OCI-M2 (cell line): ENCODE results near the gene STMN3.
"Not testable (repeated sequence)": the region's sequence is repeated elsewhere in the genome, so short reads cannot be mapped to it uniquely, and the experiment has no call there.

Experiments
- DNase-seq: peaks from one replicate; lab custom pipeline; 2025; ENCODE audit not compliant: unreplicated experiment; lab: John Stamatoyannopoulos, UW

Gene STMN3

DNA sequence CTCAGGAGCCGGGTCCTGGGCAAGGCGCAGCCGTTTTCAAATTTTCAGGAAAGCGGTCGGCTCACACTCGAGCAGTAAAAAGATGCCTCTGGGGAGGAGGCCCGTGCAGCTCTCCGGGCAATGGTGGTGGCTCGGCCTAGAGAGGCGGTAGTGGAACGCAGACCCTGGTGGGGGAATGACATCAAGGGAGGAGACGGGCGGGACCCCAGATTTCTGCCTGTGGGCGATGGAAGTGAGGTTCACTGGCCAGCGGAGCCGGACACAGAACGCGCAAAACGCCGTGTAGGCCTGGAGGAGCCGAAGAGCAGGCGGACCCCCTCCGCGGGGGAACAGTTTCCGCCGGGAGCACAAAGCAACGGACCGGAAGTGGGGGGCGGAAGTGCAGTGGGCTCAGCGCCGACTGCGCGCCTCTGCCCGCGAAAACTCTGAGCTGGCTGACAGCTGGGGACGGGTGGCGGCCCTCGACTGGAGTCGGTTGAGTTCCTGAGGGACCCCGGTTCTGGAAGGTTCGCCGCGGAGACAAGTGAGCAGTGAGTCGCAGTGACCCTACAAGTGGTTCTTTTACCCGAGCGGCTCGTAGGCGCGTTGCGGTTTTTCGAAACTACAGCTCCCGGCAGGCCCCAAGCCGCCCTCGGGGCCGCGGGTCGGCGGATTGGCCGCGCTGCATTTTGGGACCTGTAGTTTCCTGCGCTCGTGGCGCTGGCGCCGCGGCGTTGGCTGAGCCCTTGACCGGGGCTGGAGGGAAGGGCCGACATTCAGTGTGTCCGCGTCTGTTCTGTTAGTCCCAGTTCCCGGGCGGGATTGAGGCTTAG lies 4.9 kb upstream of the STMN3 start, which contains the start of gene RTEL1:
TSS of gene RTEL1 (plus strand) at position 376 of the 812 bp plus-strand sequence. CDS start 1,091 bp downstream, outside the sequence.
- peak; percentile 95 for DNase-seq

DNA sequence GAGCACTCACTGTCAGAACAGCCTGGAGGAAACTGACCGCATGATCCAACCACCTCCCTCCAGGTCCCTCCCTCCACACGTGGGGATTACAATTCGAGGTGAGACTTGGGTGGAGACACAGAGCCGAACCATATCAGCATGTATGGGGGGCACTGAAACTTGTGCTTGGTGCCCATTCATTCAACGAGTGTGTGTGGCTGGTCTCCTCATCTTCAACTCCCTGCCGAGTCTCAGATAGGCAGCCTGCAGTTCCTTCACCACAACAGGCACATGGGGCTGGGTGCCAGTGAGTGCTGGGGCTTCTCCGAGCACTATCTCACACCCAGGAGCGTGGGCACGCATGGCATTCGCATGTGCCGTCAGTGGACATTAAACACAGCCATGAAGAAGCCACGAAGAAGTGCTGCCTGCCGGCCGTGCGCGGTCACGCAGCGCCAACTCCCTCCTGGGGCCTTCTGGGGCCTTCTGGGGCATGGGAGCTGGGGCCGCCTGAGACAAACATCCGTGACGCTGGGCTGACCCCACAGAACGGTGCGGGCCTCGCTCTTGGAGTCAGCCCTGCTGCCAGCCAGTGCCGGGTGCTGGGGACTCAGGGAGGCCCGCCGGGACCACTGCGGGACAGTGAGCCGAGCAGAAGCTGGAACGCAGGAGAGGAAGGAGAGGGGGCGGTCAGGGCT lies 4.2 kb upstream of the STMN3 start:
- no peak for DNase-seq

DNA sequence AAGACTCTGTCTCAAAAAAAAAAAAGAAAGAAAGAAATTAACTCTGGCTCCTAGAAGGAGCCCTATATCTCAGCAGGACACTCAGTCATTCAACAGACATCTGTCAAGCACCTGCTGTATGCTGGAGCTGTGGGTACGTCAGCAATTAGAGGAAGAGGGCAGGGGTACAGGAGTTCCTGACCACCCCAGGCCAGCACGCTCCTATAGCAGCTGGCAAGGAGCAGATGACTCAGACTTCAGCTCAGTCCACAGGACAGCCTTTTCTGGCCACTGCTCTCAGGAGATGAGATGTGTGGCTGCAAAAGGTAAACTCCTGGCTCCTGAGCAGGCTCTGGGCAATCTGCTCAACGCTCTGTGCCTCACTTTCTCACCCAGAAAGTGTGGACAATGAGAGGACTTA lies 3.2 kb upstream of the STMN3 start:
- no peak for DNase-seq

DNA sequence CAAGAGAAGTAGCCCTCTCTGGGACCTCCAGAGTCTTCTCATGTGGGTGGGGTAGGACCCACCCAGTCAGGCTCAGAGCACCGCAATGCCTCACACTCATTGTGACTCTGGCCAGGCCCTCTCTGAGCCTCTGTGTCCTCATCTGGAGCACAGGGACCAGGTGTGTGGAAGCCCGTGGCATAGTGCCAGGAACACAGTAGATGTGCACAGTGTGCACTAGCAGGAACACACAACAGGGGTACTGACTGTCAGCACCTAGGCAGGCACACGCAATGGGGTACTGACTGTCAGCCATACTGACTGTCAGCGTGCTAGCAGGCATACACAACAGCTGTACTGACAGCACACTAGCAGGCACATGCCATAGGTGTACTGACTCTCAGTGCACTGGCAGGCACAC lies 2.0 kb upstream of the STMN3 start:
- no peak for DNase-seq

DNA sequence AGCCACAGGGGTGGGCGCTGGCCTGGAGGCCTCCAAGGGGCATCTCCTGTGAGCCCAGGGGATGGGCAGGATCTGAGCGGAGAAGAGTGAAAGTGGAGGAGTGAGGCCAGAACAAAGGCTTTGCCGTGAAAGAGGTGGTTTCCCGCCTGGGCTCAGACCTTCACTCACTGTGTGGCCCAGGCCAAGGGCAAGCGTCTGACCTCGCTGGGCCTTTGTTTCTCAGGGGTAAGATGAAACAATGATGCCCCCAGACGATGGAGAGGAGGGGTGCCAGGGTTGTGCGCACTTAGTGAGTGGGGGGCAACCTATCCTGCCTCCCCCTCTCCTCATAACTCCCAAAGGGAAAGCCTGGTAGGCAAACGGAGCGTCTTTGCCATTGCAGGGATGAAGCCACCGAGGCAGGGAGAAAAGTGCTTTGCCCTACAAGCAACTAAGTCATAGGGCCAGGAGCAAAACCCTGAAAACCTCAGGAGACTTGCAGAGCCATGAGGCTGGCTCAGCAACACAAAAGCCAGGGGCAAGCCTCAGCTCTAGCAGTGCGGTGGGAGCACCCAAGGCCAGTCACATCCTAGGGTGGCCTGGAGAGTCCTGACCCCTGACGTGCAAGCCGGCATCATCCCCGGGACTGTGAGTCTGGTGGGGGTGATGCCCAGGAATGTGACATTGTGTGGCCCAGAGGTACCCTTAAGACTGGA lies 897 bp upstream of the STMN3 start:
- no peak for DNase-seq

DNA sequence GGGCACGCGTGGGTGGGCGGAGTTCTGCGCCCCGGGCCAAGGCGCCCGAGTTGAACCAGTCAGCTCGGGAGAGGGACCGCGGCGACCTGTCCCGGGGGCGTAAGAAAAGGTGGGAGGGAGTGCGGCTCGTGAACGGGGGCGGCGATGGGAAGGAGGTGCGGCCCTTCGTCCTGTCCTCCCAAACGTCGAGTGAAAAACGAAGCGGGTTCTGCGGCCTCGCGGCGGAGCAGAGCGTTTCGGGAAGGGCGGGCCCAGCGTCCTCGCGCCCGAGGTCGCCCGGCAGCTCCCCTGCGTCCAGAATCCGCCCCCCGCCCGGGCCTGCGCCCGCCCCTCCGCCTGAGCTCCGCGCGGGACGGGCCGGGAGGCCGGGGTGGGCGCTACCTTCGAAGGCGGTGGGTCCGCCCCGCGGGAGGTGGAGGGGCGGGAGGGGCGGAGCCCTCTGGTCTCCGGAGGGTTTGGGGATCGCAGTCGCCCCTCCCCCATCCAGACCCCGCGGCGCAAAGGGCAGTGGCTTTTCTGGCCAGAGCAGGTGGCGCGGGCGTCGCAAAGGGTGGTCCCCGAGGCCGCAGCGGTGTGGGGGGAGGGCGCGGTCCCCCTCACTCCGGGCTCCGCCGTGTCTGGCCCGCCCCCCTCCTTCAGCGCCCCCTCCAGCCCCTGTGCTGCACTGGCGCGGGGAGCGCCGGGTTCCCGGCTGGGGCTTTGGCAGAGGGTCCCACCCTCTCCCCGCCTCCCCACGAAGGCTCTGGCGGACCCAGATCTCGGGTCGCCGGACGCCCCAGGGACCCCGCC lies 838 bp downstream of the STMN3 start:
- DNase-seq: no peak

DNA sequence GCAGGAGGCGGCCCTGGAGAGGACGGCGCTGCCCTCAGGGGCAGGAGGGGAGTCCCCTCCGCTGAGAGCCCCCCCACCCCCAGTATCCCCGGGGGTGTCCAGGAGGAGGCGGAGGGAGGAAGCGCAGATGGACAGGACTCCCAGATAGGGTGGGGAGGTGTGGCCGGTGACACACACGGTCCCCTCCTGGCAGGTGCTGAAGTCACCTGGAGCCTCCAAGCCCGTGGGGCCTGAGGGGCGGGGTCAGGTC lies 1.4 kb downstream of the STMN3 start:
- DNase-seq: no peak

DNA sequence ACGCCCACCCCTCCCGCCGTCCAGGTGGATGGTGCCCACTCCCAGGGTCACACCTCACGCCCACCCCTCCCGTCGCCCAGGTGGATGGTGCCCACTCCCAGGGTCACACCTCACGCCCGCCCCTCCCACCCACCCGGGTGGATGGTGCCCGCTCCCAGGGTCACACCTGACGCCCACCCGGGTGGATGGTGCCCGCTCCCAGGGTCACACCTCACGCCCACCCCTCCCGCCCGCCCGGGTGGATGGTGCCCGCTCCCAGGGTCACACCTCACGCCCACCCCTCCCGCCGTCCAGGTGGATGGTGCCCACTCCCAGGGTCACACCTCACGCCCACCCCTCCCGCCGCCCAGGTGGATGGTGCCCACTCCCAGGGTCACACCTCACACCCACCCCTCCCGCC lies 2.7 kb downstream of the STMN3 start:
- DNase-seq: not testable (repeated sequence)

DNA sequence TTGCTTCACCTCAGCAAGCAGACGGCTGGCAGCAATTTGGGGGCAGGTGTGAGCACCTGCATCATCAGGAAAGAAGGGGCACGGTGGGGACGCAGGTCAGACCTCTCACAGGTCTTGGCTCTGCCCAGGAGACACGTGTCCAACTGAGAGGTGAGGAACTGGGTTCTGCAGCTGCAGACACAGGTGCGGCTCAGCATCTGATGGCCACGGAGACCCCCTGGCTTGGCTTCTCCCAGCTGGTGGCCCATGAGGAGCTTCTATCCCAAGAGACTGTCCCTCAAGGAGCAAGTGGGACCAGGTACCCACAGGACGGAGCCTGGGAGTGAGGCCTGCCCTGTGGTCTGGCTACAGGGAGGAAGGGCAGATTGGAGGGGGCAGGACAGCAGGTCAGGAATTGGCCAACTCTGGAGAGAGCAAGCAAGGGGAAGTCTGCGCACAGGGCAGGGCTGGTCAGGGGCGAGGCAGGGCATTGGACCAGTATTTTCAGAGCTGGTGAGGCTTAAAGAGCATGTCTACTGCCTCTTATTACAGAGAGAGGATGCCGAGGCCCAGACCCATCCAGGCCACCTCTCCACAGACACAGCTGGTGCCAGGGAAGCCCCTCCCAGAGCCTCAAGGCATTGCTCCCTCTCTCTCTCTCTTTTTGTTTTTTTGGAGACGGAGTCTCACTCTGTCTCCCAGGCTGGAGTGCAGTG lies 4.2 kb downstream of the STMN3 start:
- no peak for DNase-seq

DNA sequence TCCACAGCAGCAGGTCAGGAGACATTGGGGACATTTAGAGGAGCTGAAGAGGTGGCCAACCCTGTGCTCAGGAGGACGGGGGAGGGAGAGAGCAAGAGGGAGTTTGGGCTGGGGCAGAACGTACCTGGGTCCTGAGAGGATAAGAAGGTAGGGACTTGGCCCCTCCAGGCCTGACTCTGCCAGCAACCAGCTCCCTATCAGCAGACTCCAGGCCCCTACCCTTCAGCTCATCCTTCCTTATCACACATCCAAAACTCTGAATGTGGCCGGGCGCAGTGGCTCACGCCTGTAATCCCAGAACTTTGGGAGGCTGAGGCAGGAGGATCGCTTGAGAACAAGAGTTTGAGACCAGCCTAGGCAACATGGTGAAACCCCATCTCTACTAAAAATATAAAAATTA lies 5.0 kb downstream of the STMN3 start:
- DNase-seq: no peak

DNA sequence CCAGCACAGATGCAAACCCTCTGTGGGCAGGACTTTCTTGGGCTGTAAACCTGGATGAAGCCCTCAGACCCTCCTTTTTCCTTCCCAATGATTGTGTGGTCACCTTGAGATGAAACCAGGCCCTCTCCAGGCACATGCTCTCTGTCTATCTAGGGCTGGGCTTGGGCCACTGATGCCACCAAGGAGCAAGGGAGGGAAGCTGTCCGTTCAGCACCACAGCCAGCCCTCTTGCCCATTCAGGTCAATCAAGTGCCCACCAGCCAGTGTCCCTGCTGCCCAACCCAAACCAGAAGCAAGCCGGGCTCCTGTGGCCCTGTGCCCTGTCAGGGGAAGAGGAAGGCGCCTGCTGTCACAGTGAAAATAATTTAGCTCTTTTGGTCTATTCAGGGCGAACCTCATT lies 8.0 kb downstream of the STMN3 start:
- DNase-seq: no peak

DNA sequence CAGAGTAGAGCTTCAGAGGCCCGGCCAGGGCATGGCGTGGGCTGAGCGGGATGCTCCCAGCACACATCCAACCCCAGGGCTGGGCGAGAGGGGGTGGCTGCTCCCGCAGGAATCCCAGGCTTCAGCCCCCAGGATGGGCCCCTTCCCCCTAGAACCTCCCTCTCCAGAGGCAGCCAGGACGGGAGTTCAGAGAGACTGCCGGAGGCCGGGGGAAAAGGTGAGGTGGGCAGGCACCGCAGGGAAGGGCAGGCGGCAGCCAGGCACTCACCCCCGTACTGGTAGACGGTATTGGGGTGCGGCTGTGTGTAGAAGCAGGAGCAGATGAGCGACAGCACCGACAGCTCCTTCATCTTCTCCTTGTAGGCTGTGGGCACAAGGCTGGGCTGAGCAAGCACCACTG lies 9.3 kb downstream of the STMN3 start:
- no peak for DNase-seq

DNA sequence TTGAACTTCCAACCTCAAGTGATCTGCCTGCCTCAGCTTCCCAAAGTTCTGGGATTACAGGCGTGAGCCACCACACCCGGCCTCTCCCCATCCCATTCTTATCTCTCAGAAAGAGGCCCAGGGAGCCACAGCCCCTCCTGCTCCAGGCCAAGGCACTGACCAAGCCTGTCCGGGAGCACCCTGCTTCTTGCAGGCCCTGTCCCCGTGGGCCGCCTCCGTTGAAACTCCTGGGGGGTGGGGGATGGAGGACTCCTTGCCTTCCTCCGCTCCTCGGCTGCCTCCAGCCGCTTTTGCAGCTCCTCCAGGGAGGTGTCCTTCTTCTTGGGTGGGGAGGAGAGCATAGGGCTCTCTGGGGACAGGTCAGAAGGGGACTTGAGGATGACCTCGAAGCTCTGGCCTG lies 9.7 kb downstream of the STMN3 start:
- no peak for DNase-seq

DNA sequence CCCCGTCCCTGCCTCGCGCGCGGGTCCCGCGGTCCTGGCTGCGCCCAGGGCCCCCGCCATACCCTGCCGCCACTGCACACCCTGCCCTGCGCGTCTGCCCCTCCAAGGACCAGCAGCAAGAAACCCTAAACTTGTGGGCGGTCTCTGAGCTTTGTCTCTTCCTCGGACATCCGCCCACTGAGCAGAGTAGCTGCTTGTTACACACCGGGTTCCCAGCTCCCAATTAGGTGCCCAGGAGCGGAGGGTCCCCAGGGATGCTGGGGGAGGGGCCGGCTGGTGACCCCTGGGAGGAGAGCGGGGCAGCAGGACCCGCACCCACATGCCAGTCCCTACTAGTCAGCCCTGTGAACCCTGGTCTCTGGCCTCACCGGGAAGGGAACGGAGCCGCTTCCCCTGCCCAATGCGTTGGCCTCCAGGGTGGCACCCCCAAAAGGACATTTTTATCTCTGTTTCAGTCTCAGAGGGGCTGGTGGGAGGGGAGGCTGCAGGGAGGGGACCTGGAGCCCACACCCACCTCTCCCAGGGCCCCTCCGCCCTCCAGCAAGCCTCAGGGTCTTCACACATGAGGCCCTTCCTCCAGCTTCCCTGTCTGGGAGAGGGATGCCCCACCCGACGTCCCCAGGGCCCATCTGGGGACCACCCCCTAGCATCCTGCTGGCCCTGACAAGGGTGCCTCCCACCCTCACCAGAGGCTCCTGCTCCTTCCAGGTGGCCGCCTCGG lies 10.5 kb downstream of the STMN3 start:
- DNase-seq: no peak

DNA sequence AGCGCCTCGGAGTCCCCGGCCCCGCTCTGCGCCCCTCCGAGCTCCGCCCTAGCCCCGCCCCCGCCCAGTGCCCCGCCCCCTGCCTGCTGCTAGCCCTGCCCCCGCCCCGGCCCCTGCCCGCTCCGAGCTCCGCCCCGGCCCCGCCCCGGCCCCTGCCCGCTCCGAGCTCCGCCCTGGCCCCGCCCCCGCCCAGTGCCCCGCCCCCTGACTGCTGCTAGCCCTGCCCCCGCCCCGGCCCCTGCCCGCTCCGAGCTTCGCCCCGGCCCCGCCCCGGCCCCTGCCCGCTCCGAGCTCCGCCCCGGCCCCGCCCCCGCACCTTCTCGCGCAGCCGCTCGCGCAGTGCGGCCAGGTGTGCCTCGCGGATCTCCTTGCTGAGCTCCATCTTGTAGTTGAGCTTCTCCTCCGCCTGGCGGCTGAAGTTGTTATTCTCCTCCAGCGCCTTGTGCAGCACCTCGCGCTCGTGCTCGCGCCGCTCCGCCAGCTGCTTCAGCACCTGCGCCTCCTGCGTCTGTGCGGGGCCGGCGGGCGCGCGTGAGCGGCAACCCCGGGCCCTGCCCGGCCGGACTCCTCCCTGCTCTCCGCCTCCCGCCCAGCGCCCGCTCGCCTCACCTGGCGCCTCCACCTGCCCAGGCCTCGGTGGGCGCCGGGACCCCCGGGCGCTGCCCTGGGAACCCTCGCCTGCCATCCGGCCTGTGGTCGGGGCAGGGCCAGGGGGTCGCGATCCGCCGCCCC lies 11.3 kb downstream of the STMN3 start:
- DNase-seq: no peak

DNA sequence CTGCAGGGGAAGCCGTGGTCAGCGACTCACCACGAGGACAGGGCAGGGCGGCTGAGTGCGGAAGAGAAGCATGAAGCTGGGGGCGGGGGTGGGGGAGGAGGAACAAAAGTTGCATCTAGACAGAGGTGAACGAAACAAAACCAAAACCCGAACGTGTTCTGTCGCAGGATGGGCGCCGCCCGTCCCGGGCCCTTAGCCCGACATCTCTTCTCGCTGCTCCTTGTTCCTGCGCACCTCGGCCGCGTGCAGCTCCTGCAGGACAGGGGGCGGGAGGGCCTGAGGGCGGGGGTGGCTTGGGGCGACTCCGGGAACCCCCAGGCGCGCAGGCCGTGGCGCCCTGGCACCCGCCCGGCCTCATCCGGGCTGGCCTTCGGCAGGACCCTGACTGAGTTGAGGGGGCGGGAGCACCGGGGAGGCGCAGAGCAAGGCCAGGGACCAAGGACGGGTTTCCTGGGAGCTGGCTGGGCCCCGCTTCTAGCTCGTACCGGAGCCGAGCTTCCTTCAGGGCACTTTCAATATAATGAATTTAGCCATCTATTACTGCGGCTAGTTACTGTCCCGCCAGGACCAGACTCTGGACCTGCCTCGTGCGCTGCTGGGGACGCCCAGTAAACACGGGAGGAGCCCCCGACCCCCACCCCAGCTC lies 12.0 kb downstream of the STMN3 start:
- no peak for DNase-seq

DNA sequence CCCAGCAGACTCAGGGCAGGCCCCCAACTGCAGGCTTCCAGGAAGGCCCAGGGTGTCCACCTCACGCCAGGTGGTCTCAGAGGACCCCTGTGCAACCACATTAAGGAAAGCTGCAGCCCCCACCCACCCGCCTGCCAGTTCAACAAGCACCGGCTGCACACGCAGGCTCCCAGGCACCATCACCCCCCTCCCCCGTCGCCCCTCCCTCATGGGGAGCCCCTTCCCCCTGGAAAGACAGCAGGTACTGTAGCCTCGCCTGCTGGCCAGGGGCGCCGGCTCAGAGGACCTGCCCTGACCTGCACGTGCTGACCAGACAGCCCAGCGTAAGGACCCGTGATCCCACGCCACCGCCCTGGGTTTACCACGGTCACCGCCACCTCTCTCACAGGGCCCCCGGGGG lies 12.5 kb downstream of the STMN3 start:
- DNase-seq: not testable (repeated sequence)

DNA sequence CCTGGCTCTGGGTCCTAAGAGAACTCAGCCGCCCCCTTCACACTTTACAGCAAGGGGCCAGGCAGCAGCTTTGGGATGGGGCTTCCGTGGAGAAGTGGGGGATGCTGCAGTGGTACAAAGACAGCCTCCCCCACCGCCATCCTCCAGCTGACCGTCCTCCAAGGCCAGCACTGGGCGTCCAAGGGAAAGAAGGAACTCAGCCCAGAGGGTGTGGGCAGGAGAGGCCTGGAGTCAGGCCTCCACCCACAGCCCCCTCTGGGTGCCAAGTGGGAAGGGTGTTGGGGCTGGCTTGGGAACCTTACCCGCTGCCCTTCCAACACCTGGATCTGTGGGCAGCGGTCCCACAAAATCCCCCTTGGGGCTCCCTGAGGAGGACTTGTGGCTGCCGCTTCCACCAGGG lies 13.1 kb downstream of the STMN3 start:
- DNase-seq: no peak
